GM19193 (cell line): Measurements from ENCODE around the gene CHN2.

Source experiments
- POLR2A ChIP-seq: IDR thresholded peaks from 4 replicates; pipeline ENCODE4 v1.6.1; 2011; ENCODE audit not compliant: insufficient read depth, insufficient read length; ENCODE audit errors: extremely low read depth

CHN2 gene

GRCh38 chr7:29352041-29352440 lies 157.5 kb downstream of the CHN2 start:
- no peak for TF ChIP-seq POLR2A

- TF ChIP-seq POLR2A: no peak
Observed at GRCh38 chr7:29353810-29354209, 159.2 kb downstream of the CHN2 start.

GRCh38 chr7:29354340-29354739 lies 159.8 kb downstream of the CHN2 start:
- no peak for TF ChIP-seq POLR2A

- no peak for TF ChIP-seq POLR2A
Observed at GRCh38 chr7:29355388-29355787, 160.8 kb downstream of the CHN2 start.

- TF ChIP-seq POLR2A: no peak
Observed at GRCh38 chr7:29356631-29357030, 162.1 kb downstream of the CHN2 start.

- TF ChIP-seq POLR2A: no peak
Observed at GRCh38 chr7:29359482-29360093, 165.0 kb downstream of the CHN2 start.

- TF ChIP-seq POLR2A: no peak
Observed at GRCh38 chr7:29360633-29361625, 166.4 kb downstream of the CHN2 start.

GRCh38 chr7:29362380-29362779 lies 167.8 kb downstream of the CHN2 start:
- TF ChIP-seq POLR2A: no peak

- no peak for TF ChIP-seq POLR2A
Observed at GRCh38 chr7:29363636-29364425, 169.3 kb downstream of the CHN2 start.

- TF ChIP-seq POLR2A: no peak
Observed at GRCh38 chr7:29364661-29365060, 170.1 kb downstream of the CHN2 start.

- no peak for TF ChIP-seq POLR2A
Observed at GRCh38 chr7:29365423-29365822, 170.8 kb downstream of the CHN2 start.

GRCh38 chr7:29367784-29368183 lies 173.2 kb downstream of the CHN2 start:
- TF ChIP-seq POLR2A: no peak

GRCh38 chr7:29369909-29370488 lies 175.4 kb downstream of the CHN2 start:
- no peak for TF ChIP-seq POLR2A

GRCh38 chr7:29370531-29371314 lies 176.1 kb downstream of the CHN2 start:
- no peak for TF ChIP-seq POLR2A
